Activated CD4-positive, alpha-beta T cell treated with anti-CD3 and anti-CD28 coated beads, Interleukin-2, amount 50 U/mL, for 24 hours (primary cell): Measurements from ENCODE around the gene CLIP2.
A peak's percentile ranks its signal among the peaks of the same experiment; 100 is the strongest.
"Not testable (repeated sequence)": the region's sequence is repeated elsewhere in the genome, so short reads cannot be mapped to it uniquely, and the experiment has no call there.

Experiments
- DNase-seq, 2 donors: peaks; one replicate each; pipeline ENCODE4 v3.0.0-alpha.2; 2020; ENCODE audit warnings: low read depth in 1 of 2, low spot score in 1 of 2

The CLIP2 gene

GRCh38 chr7:74289018-74289658 lies at the start of gene CLIP2:
CLIP2 (plus strand) TSS chr7:74289407; CDS start chr7:74317547, 28,140 bp downstream.
- DNase-seq: peak; percentile 62 to 65

- DNase-seq: no peak
Observed at GRCh38 chr7:74240482-74240881, 48.7 kb upstream of the CLIP2 start.

- no peak for DNase-seq
Observed at GRCh38 chr7:74242122-74242443, 47.1 kb upstream of the CLIP2 start.

- DNase-seq: no peak
Observed at GRCh38 chr7:74246497-74246896, 42.7 kb upstream of the CLIP2 start.

- no peak for DNase-seq
Observed at GRCh38 chr7:74248156-74248555, 41.1 kb upstream of the CLIP2 start.

- DNase-seq: not testable (repeated sequence)
Observed at GRCh38 chr7:74249058-74249457, 40.1 kb upstream of the CLIP2 start.

- DNase-seq: no peak
Observed at GRCh38 chr7:74252893-74253292, 36.3 kb upstream of the CLIP2 start.

GRCh38 chr7:74253331-74253730 lies 35.9 kb upstream of the CLIP2 start:
- DNase-seq: no peak

- DNase-seq: no peak
Observed at GRCh38 chr7:74253835-74254128, 35.4 kb upstream of the CLIP2 start.

- peak; percentile 92 to 98 for DNase-seq
Observed at GRCh38 chr7:74254129-74254857, 34.9 kb upstream of the CLIP2 start, which contains the start of gene RFC2. RFC2 (minus strand) TSS chr7:74254399; CDS start chr7:74254383, 16 bp downstream.

GRCh38 chr7:74254858-74255379 lies 34.3 kb upstream of the CLIP2 start:
- DNase-seq: no peak

GRCh38 chr7:74255461-74255860 lies 33.7 kb upstream of the CLIP2 start:
- DNase-seq: not testable (repeated sequence)

GRCh38 chr7:74256491-74257408 lies 32.5 kb upstream of the CLIP2 start:
- no peak for DNase-seq

- DNase-seq: no peak
Observed at GRCh38 chr7:74258639-74259038, 30.6 kb upstream of the CLIP2 start.

- DNase-seq: no peak
Observed at GRCh38 chr7:74262639-74263398, 26.4 kb upstream of the CLIP2 start.

GRCh38 chr7:74263399-74264120 lies 25.6 kb upstream of the CLIP2 start:
- DNase-seq: no peak

GRCh38 chr7:74266191-74266963 lies 22.8 kb upstream of the CLIP2 start:
- no peak for DNase-seq

- no peak for DNase-seq
Observed at GRCh38 chr7:74267756-74268565, 21.2 kb upstream of the CLIP2 start.
